HepG2 (cell line): Measurements from ENCODE around the gene KCNQ1OT1. TPM values are rescaled to one million over a fixed set of nuclear protein-coding genes. Genes with fewer than 3 reads are reported as not detected.

Experiments used
- MAX ChIP-seq: IDR thresholded peaks from 2 replicates; pipeline ENCODE4 v1.6.1; 2012; ENCODE audit warnings: inconsistent platforms
- MIER2 ChIP-seq: IDR thresholded peaks from 2 replicates; pipeline ENCODE4 v1.6.1; 2016; ENCODE audit warnings: missing biosample characterization, missing genetic modification reagents
- PRDM4 ChIP-seq: sonication (generic); formaldehyde crosslinking; IDR thresholded peaks from 2 replicates; pipeline ENCODE4 v1.9.0; 2021; ENCODE audit warnings: missing genetic modification reagents, borderline replicate concordance
- SNAPC2 ChIP-seq: sonication (generic); formaldehyde crosslinking; IDR thresholded peaks from 2 replicates; pipeline ENCODE4 v1.8.1; 2022; ENCODE audit warnings: mild to moderate bottlenecking, missing genetic modification reagents
- SSRP1 ChIP-seq: IDR thresholded peaks from 2 replicates; pipeline ENCODE4 v1.6.1; 2016; ENCODE audit warnings: control low read depth
- TBX2 ChIP-seq: sonication (generic); formaldehyde crosslinking; IDR thresholded peaks from 2 replicates; pipeline ENCODE4 v1.5.0; 2020; ENCODE audit warnings: missing genetic modification reagents, mild to moderate bottlenecking, borderline replicate concordance
- TERF1 ChIP-seq: sonication (generic); formaldehyde crosslinking; IDR thresholded peaks from 2 replicates; pipeline ENCODE4 v1.8.0; 2022; ENCODE audit warnings: mild to moderate bottlenecking, missing genetic modification reagents, moderate library complexity
- THRA ChIP-seq: sonication (generic); formaldehyde crosslinking; IDR thresholded peaks from 2 replicates; pipeline ENCODE4 v1.4.0; 2020; ENCODE audit warnings: missing genetic modification reagents, borderline replicate concordance
- UBTF ChIP-seq: sonication (generic); formaldehyde crosslinking; IDR thresholded peaks from 2 replicates; pipeline ENCODE4 v1.4.0; 2020; ENCODE audit warnings: mild to moderate bottlenecking, missing genetic modification reagents
- ZFAT ChIP-seq: sonication (generic); formaldehyde crosslinking; conservative IDR thresholded peaks from 2 replicates; pipeline ENCODE4 v1.8.1; 2023; ENCODE audit warnings: missing genetic modification reagents, inconsistent platforms
- ZFP91 ChIP-seq: sonication (generic); formaldehyde crosslinking; IDR thresholded peaks from 2 replicates; pipeline ENCODE4 v1.9.0; 2022; ENCODE audit warnings: missing genetic modification reagents, mild to moderate bottlenecking, borderline replicate concordance
- ZMYM4 ChIP-seq: sonication (generic); formaldehyde crosslinking; IDR thresholded peaks from 2 replicates; pipeline ENCODE4 v1.8.1; 2023; ENCODE audit warnings: mild to moderate bottlenecking, missing genetic modification reagents
- polyA plus RNA-seq, 8 experiments: library from polyadenylated mRNA; depleted of rRNA in 3 of 8; stranded (reverse) in 7 of 8; unstranded in 1 of 8; fragments of >200 nt; fragmentation: Illumina TruSeq in 4 of 8; extraction: Trizol in 4 of 8; gene quantifications; 2 replicates each; pipeline versions ENCODE4 v1.2.1 to v1.2.3, GENCODE V29; 2011 to 2016; ENCODE audit warnings: low read depth in 4 of 8, missing spikeins in 1 of 8, mixed read lengths in 1 of 8; ENCODE audit not compliant: insufficient read depth in 1 of 8
- total RNA-seq, 5 experiments: library from RNA; depleted of rRNA; stranded (reverse); fragments of >200 nt; fragmentation: Illumina TruSeq; extraction: Trizol; gene quantifications; 2 replicates each; pipeline ENCODE4 v1.2.3, GENCODE V29; 2016; ENCODE audit warnings: low read depth in 1 of 5

KCNQ1OT1 gene
- total and polyA plus RNA-seq, 2 of the 13 experiments (the other 11 are each of a cell fraction or from before 2014, with no cell fraction given) = 1.3 to 18.9 TPM

GRCh38 chr11:2662430-2663299, 37.1 kb downstream of the KCNQ1OT1 start (continued):
- no peak for TF ChIP-seq PRDM4
- peak; percentile 31; the same call in 1 of the 2 replicates for TF ChIP-seq ZMYM4 (CRISPR knock-in tag)
- peak; percentile 39; the same call in 1 of the 2 replicates for TF ChIP-seq ZFP91 (CRISPR knock-in tag)
- no peak for TF ChIP-seq TERF1
- TF ChIP-seq ZFAT (CRISPR knock-in tag) = no peak
- TF ChIP-seq MAX = peak; percentile 69
- 0 out of 2 replicates have a peak, but pooled peaks have one; percentile 21 for TF ChIP-seq UBTF (CRISPR knock-in tag)
- TF ChIP-seq MIER2 = no peak
- no peak for TF ChIP-seq SNAPC2
- peak; percentile 16; the same call in 1 of the 2 replicates for TF ChIP-seq SSRP1 (CRISPR knock-in tag)
- 0 out of 2 replicates have a peak, but pooled peaks have one; percentile 40 for TF ChIP-seq TBX2 (CRISPR knock-in tag)
- no peak for TF ChIP-seq THRA
